GM18951 (cell line): ENCODE results near the gene KREMEN2.
A peak's percentile ranks its signal among the peaks of the same experiment; 100 is the strongest.

Experiments used
- POLR2A ChIP-seq: IDR thresholded peaks from 4 replicates; pipeline ENCODE4 v1.6.1; 2011; ENCODE audit warnings: mild to moderate bottlenecking; ENCODE audit not compliant: insufficient read length, insufficient read depth; ENCODE audit errors: extremely low read depth
- in situ Hi-C: fragments of 300-500 bp; cut with MboI; formaldehyde crosslinking; loops from one replicate; pipeline ENCODE4 v1.12.0; 2022; ENCODE audit warnings: low sequenced_read_pairs, mixed read lengths, inconsistent platforms; ENCODE audit not compliant: unreplicated experiment

Gene KREMEN2

DNA sequence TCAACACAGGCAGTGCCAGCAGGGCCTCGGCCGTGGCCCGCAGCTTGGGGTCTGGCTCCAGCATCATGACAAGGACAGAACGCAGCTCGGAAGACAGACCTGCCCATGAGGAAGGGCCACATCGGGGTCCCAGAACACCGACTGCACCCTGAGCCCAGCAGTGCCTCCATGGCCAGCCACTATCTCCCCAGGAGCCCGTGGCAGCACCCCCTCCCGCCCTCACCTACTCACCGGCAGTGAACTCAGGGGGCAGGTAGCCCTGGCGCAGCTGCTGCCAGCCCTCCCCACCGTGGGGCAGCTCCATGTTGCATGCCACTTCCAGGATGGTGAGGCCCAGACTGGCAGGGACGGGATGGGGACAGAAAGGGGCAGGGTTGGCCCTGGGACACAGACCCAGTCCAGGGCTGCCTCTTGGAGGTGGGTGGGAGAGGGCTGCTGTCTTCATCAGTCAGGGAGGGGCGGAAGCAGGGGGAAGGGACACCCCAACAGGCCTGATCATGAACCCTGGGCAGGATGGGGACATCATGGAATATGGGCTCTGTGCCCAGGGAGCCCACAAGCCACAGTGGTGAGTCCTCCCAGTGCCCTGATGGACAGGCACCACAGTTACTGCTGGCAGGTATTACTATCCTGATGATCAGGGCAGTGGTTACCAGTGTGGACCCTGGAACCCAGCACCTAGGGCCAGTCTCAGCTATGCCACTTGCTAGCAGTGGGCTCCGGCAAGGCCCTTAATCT is 10.4 kb downstream of the KREMEN2 start:
- in situ Hi-C loops, result no loop called here
- TF ChIP-seq POLR2A, result no peak

DNA sequence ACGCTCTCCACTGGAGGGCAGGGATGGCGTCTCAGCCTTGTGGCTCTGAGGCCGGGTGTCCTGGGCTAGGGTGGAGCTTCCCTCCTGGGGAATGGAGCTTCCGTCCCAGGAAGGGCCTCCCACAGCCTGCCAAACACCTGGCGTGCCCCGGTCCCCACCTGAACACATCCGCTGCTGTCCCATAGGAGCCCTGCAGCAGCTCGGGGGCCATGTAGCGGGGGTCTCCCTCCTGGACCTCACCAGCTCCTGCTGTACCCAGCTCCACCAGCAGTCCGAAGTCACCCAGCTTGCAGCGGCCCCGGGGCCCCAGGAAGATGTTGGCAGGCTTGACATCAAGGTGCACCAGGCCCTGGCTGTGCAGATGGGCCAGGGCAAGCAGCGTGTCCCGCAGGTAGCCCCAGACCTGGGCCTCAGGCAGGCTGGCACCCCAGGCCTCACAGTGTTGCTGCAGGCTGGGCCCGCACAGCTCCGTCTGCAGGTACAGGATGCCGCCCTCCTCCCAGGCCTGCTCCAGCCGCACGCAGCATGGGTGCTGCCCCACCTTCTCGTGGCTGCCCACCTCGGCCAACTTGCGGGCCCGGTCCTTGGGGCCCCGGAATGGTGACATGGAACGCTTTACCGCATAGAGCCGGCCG is 11.2 kb downstream of the KREMEN2 start:
- no peak for TF ChIP-seq POLR2A
- in situ Hi-C loops, result no loop called here

GRCh38 chr16:2976201-2976600 is 12.1 kb downstream of the KREMEN2 start:
- TF ChIP-seq POLR2A, result no peak
- in situ Hi-C loops, result no loop called here

- TF ChIP-seq POLR2A, result no peak
- in situ Hi-C loops, result no loop called here
These were observed 12.6 kb downstream of the KREMEN2 start for GRCh38 chr16:2976673-2977072.

GRCh38 chr16:2977440-2977839 is 13.4 kb downstream of the KREMEN2 start:
- TF ChIP-seq POLR2A, result no peak
- in situ Hi-C loops, result no loop called here

DNA sequence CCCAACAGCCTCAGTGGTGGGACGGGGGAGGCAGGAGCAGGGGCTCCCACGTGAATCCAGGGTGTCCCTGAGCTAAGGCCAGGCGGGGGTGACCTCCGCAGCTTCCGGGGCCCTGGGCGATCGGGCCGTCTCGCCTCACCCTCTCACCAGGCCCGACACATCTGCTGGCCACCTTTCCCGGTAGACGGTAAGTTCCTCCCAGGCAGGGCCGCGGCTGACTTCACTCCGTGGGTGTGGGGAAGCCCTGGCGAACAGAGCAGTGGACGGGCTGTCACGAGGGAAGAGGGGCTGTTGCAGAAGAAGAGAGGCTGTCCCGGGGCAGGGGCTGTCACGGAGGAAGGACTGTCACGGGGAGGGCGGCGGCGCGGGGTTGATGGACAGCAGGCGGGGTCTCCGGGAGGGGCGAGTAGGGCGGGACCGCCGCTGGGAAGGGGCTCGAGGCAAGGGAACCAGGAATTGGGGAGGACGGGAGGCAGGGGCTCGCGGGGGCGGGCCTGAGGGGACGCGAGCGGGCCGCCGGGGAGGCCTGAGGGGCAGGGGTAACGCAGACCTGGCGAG is 15.7 kb downstream of the KREMEN2 start:
- in situ Hi-C loops, result no loop called here
- TF ChIP-seq POLR2A, result no peak

DNA sequence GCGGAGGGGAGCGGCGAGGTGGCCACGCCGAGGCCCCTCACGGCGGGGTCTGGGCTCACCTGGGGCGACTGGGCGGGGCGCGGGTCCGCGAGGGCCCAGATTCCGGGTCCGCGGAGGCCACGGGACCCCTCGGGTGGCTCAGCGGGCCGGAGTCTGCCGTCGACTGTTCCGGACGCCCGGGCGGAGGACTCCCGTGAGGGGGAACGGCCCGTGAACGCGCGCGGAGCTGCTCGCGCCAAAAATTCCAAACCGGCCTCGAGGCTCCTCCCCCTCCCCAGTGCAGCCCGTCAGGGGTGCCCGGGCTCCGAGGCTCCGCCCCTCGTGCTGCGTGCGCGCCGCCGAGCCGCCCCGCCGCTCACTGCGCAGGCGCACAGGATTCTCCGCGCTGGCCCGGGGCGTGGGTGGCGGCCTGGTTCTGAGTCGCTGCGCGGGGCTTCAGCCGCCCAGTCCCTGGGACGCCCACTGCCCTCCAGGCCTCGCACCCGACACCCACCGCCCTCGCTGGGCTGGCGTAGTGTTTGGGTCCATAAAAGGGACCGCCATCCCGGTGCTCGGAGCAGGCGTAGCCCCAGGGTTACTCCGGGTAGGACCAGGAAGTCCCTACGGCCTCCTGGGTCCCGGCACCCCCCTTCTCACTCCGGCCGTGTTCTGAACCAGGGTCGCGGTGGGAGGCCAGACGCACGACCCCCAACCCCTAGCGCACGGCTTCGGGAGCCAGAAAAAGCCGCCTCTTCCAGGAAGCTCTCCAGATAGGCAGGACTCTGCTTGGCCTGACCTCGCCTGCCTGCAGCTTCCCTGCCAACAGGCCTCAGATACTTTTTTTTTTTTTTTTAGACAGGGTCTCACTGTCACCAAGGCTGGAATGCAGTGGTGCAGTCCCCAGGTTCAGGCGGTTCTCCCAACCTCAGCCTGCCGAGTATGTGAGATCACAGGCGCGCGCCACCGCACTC is 16.4 kb downstream of the KREMEN2 start, which contains the start of gene PKMYT1:
Gene PKMYT1, minus strand, starts transcription at position 220 of the 950 bp plus-strand sequence. CDS start 789 bp downstream, outside the sequence.
- in situ Hi-C loops, result no loop called here
- peak; percentile 98 for TF ChIP-seq POLR2A

DNA sequence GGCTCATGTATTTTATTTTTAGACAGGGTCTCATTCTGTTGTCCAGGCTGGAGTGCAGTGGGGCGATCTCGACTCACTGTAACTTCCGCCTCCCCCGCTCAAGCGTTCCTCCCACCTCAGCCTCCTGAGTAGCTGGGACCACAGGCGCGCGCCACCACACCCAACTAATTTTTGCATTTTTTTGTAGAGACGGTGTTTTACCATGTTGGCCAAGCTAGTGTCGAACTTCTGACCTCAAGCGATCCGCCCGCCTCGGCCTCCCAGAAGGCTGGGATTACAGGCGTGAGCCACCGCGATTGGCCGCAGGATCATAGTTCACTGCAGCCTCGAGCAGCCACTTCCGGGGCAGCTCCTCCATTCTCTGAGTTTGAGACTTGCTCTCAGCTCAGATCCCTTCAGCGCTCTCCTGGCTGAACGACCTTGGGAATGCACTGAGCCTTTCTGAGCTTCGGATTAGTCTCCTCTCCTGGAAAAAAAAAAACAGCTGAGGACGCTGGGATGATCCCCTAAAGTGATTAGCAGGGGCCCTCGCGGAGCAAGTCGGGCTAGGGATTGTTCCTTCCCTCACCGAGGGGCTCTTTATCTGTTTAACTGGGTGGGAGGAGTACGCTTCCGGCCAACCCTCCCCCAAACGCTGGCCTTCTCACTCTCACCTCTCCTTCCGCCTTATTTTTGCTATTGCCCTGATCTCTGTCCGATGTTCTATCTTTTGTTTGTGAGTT is 17.3 kb downstream of the KREMEN2 start:
- TF ChIP-seq POLR2A, result no peak
- in situ Hi-C loops, result no loop called here

- in situ Hi-C loops, result no loop called here
- TF ChIP-seq POLR2A, result no peak
These were observed 17.8 kb downstream of the KREMEN2 start for GRCh38 chr16:2981899-2982250.

DNA sequence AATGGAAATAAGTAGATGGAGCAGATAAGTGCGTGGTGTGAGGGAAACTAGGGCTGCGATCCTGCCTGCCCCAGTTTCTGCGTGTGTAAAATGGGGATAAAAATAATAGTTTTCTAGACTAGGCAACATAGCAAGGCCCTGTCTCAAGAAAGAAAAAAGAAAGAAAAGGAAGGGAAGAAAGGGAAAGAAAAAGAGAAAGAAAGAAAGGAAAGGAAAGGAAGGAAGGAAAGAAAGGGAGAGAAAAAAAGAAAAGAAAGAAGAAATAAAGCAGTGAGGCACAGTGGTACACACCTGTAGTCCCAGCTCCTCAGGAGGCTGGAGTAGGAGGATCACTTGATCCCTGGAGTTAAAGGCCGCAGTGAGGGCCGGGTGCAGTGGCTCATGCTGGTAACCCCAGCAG is 18.3 kb downstream of the KREMEN2 start:
- no peak for TF ChIP-seq POLR2A
- in situ Hi-C loops, result no loop called here

- in situ Hi-C loops, result no loop called here
- TF ChIP-seq POLR2A, result no peak
These were observed 19.6 kb downstream of the KREMEN2 start for GRCh38 chr16:2983706-2984136.

- TF ChIP-seq POLR2A, result no peak
These were observed 21.4 kb downstream of the KREMEN2 start for GRCh38 chr16:2985462-2985861.

More at GRCh38 chr16:2985462-2985861, 21.4 kb downstream of the KREMEN2 start:
- in situ Hi-C loops, result no loop called here
